Activated naive CD8-positive, alpha-beta T cell treated with anti-CD3 and anti-CD28 coated beads, Interleukin-2, amount 50 U/mL, for 24 hours (primary cell): Measurements from ENCODE around the gene LINGO1.

Source experiments
- ATAC-seq: fragments of 150-1000 bp; cut with Tn5 transposase; one replicate; pipeline ENCODE4 v1.10.0; 2021
- DNase-seq: peaks from one replicate; pipeline ENCODE4 v3.0.0; 2021
- H3K27ac Mint-ChIP-seq: one replicate; pipeline ENCODE4 v1.8.0; 2021; ENCODE audit warnings: mild to moderate bottlenecking, mixed read lengths
- H3K27me3 Mint-ChIP-seq: one replicate; pipeline ENCODE4 v1.8.0; 2021; ENCODE audit warnings: mixed read lengths
- H3K36me3 Mint-ChIP-seq: one replicate; pipeline ENCODE4 v1.8.0; 2021; ENCODE audit warnings: low read depth, mixed read lengths
- H3K4me1 Mint-ChIP-seq: one replicate; pipeline ENCODE4 v1.8.0; 2021; ENCODE audit warnings: mixed read lengths
- H3K4me3 Mint-ChIP-seq: one replicate; pipeline ENCODE4 v1.8.0; 2021; ENCODE audit warnings: mild to moderate bottlenecking, moderate library complexity, mixed read lengths
- H3K9me3 Mint-ChIP-seq: one replicate; pipeline ENCODE4 v1.8.0; 2021; ENCODE audit warnings: mixed read lengths

Gene LINGO1

DNA sequence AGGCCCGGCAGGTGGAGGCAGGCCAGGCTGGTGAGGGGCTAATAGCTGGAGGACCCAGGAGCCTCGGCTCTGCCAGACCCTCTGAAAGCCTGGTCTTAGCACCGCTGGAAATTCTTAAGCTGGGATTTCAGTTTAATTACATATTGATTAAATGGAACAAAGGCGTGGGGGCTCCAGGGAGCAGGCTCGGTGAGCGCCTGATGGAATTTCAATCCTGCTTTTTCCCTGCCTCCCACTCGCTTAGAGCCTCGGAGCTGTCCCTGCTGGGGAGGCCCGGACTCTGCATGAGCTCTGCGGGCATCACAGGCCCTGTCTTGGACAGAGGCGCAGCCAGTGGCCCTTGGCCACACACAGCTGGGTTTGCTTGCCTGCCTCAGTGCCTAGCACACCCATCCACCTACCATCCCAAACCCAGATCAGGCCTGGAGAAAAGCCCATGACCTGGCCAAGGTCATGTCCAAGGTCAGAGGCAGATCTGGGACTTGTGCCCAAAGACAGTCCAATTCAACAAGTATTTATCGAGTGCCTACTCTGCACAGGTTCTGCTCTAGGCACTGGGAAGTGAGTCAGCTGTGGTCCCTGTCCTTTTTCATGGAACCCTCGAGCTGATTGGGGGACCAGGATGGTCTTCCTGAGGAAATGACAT, 40.6 kb downstream of the LINGO1 start:
- Mint-ChIP-seq H3K4me3 (no peak overlapping the region), H3K4me1 (no peaks in the 10 kb centered on the region), H3K27ac (no peak overlapping the region), H3K36me3 (no peaks in the 10 kb centered on the region), H3K27me3 (peaks cover 2% of the 10 kb centered on the region), H3K9me3 (no peaks in the 10 kb centered on the region)
- DNase-seq (no peak), ATAC-seq (no peak)

GRCh38 chr15:77589839-77590238, 42.9 kb downstream of the LINGO1 start:
- ATAC-seq (peak; percentile 9), DNase-seq (no peak)
- Mint-ChIP-seq H3K27ac (no peak overlapping the region), H3K4me1 (no peaks in the 10 kb centered on the region), H3K4me3 (no peak overlapping the region), H3K9me3 (no peaks in the 10 kb centered on the region), H3K36me3 (no peaks in the 10 kb centered on the region), H3K27me3 (peaks cover 4% of the 10 kb centered on the region)

DNA sequence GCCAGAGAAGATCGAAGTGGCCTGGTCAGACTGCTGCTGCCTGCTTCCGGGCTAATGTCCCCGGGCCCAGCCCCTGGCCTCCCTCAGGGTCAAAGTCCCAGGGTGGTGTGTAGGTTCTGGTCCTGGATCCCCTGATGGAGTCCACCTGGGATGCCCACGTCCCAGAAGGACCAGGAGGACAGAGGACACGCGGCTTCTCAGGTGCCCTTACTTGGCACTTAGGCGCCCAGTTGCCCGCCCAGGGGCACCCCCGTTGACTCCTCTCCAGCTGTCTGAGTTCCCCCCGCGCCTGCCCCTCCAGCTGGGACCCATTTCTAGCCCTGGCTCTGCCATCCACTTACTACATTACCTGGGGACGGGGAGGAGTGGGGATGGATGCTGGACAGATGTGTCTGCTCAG, 44.6 kb downstream of the LINGO1 start:
- H3K27me3 Mint-ChIP-seq = peaks cover 4% of the 10 kb centered on the region
- no peaks in the 10 kb centered on the region for H3K36me3 Mint-ChIP-seq
- DNase-seq (no peak), ATAC-seq (no peak)
- no peak overlapping the region for H3K4me3 Mint-ChIP-seq
- no peaks in the 10 kb centered on the region for H3K9me3 Mint-ChIP-seq
- no peak overlapping the region for H3K27ac Mint-ChIP-seq
- no peaks in the 10 kb centered on the region for H3K4me1 Mint-ChIP-seq

DNA sequence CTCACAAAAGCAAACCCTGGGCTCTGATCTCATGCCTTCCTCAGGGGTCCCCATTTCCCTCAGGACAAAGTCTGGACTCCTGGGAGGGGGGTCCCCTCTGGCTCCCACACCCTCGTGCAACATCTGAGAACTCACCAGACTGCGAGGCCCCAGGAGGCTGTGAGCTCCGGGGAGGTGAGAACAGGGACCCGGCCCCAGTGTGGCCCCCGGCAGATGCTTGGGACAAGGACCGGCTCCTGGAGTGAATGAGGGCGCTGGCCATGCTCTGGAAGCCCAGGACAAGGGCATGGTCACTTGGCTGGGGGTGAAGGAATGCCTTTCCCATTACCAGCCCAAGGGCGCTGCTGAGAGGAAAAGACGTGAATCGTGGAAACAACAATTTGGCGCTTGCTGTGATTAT, 48.0 kb downstream of the LINGO1 start:
- Mint-ChIP-seq H3K4me1 (no peaks in the 10 kb centered on the region), H3K27me3 (peaks cover 3% of the 10 kb centered on the region), H3K9me3 (no peaks in the 10 kb centered on the region), H3K27ac (no peak overlapping the region), H3K4me3 (no peak overlapping the region), H3K36me3 (no peaks in the 10 kb centered on the region)
- no peak for ATAC-seq
- no peak for DNase-seq

- Mint-ChIP-seq H3K36me3 (no peaks in the 10 kb centered on the region), H3K27ac (no peak overlapping the region), H3K9me3 (no peaks in the 10 kb centered on the region), H3K4me1 (no peaks in the 10 kb centered on the region), H3K4me3 (no peak overlapping the region), H3K27me3 (peaks cover 3% of the 10 kb centered on the region)
- ATAC-seq = no peak
- no peak for DNase-seq
Measured at GRCh38 chr15:77584201-77584600, 48.5 kb downstream of the LINGO1 start.

DNA sequence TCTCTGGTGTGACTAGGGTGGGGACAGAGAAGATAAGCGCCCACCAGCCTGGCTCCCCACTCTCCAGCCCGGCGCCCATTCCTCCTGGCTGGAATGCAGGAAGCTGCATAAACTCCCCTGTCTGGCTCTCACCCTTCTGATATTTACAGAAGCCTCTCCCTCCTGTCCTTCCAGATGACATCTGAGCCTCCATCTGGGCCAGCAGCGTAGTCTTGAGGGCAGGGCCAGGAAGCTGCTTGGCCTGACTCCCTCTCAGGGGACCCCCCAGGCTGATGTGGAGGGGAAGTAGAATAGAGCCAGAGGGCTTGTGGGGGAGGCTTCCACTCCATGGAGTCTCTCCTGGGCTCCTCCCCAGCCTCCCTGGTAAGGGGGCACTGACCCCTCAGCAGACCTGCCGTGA, 49.9 kb downstream of the LINGO1 start:
- no peak overlapping the region for H3K4me3 Mint-ChIP-seq
- no peaks in the 10 kb centered on the region for H3K9me3 Mint-ChIP-seq
- no peaks in the 10 kb centered on the region for H3K36me3 Mint-ChIP-seq
- H3K4me1 Mint-ChIP-seq = no peaks in the 10 kb centered on the region
- no peak overlapping the region for H3K27ac Mint-ChIP-seq
- peaks cover 3% of the 10 kb centered on the region for H3K27me3 Mint-ChIP-seq
- no peak for ATAC-seq
- no peak for DNase-seq

DNA sequence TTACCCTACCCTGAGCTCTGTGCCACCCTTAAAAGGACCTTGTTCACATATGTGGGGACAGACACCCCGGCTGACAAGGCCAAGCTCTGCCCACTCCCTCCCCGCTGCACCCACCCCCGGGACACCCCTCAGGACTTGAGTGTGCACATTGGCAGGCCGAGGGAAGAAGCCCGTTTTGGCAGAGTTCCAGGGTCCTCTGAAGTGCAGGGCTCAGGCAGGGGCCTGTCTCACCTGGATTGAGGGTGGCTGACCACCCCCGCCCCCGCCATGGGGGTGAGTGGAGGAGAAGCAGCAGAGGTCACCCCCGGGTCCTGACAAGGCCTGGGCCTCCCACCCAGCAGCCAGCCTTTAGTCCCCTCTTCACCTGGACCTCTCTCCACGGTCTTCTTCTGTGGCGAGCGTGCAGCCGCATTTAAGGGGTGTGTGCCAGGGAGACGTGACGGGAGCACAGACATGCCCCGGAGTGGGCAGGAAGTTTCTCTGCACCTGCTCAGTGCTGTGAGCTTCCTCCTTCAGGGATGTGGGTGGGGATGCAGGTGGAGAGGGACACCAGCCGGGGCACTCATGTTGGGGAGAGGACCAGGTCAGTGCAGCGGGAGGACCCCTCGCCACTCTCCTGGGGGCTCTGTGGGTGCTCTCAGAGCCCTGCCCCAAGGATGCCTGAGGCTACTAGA, 50.7 kb downstream of the LINGO1 start:
- ATAC-seq = no peak
- no peak overlapping the region for H3K27ac Mint-ChIP-seq
- H3K4me3 Mint-ChIP-seq = no peak overlapping the region
- peaks cover 3% of the 10 kb centered on the region for H3K27me3 Mint-ChIP-seq
- H3K36me3 Mint-ChIP-seq = no peaks in the 10 kb centered on the region
- H3K4me1 Mint-ChIP-seq = no peaks in the 10 kb centered on the region
- H3K9me3 Mint-ChIP-seq = no peaks in the 10 kb centered on the region
- DNase-seq = no peak

- Mint-ChIP-seq H3K27ac (no peak overlapping the region), H3K27me3 (peaks cover 3% of the 10 kb centered on the region), H3K4me1 (no peaks in the 10 kb centered on the region), H3K9me3 (no peaks in the 10 kb centered on the region), H3K36me3 (no peaks in the 10 kb centered on the region), H3K4me3 (no peak overlapping the region)
- no peak for DNase-seq
- no peak for ATAC-seq
Measured at GRCh38 chr15:77580996-77581682, 51.6 kb downstream of the LINGO1 start.

- H3K4me3 Mint-ChIP-seq = no peak overlapping the region
- DNase-seq = no peak
- no peaks in the 10 kb centered on the region for H3K36me3 Mint-ChIP-seq
- H3K27me3 Mint-ChIP-seq = no peaks in the 10 kb centered on the region
- H3K9me3 Mint-ChIP-seq = no peaks in the 10 kb centered on the region
- no peak overlapping the region for H3K27ac Mint-ChIP-seq
- H3K4me1 Mint-ChIP-seq = no peaks in the 10 kb centered on the region
- ATAC-seq = no peak
Measured at GRCh38 chr15:77579498-77580188, 53.1 kb downstream of the LINGO1 start.

DNA sequence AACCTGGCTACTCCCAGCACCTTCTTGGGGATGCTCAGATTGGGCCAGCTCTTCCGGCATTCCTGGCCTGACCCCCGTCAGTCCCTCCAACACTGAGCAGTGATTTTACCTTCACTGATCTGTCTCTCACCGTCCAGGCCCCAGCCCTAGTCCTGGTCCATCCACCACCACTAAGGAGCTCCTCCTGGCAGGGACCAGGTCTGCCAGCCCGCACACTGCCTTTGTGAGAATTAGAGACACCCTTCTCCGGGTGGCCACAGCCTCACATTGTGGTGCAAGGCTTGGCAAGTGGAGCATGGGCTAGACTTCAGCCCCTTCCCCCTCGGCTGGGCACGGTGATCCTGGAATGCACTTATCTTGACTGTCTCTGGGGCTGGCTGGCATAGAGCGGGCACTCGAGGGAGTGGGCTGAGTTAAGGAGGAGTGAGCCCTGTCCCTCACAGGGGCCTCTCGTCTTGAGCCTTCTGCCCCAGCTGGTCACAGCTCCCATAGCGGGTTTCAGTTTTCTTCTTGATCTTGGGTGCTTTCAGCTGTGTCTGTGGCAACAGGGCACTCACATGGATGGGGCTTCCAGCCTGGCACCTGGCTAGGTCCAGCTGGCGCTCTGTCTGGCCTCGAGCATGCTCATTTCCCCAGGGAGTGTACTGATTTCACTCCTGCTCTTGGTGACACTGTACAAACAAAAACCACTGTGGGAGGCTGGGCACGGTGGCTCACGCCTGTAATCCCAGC, 53.9 kb downstream of the LINGO1 start:
- H3K4me3 Mint-ChIP-seq = no peak overlapping the region
- no peak for DNase-seq
- H3K4me1 Mint-ChIP-seq = no peaks in the 10 kb centered on the region
- H3K27me3 Mint-ChIP-seq = no peaks in the 10 kb centered on the region
- H3K27ac Mint-ChIP-seq = no peak overlapping the region
- no peaks in the 10 kb centered on the region for H3K9me3 Mint-ChIP-seq
- H3K36me3 Mint-ChIP-seq = no peaks in the 10 kb centered on the region
- no peak for ATAC-seq

- Mint-ChIP-seq H3K27ac (no peak overlapping the region), H3K27me3 (no peaks in the 10 kb centered on the region), H3K4me3 (no peak overlapping the region), H3K4me1 (no peaks in the 10 kb centered on the region), H3K36me3 (no peaks in the 10 kb centered on the region), H3K9me3 (no peaks in the 10 kb centered on the region)
- no peak for ATAC-seq
- no peak for DNase-seq
Measured at GRCh38 chr15:77577366-77577950, 55.3 kb downstream of the LINGO1 start.

DNA sequence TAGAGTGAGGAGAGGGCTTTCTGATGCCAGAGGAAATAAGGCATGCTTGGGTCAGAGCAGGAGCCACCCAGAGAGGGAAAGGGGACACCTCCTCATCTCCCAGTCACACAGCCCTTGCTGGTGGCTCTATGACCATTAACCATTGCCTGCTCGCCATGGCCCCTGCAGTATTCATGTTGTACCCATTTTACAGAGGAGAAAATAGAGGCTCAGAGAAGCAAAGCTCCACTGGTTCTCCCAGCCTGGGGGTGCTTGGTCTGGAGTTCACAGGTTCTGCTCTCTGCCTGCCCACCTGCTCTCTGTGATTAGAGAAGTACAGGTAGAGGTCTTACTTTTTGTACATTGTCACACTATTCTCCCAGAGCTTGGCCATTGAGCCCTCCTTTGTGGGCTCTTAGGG, 56.2 kb downstream of the LINGO1 start:
- H3K4me3 Mint-ChIP-seq = no peak overlapping the region
- no peaks in the 10 kb centered on the region for H3K4me1 Mint-ChIP-seq
- H3K27ac Mint-ChIP-seq = no peak overlapping the region
- no peaks in the 10 kb centered on the region for H3K27me3 Mint-ChIP-seq
- no peak for DNase-seq
- no peak for ATAC-seq
- no peaks in the 10 kb centered on the region for H3K9me3 Mint-ChIP-seq
- H3K36me3 Mint-ChIP-seq = no peaks in the 10 kb centered on the region

GRCh38 chr15:77575203-77575934, 57.3 kb downstream of the LINGO1 start:
- no peak overlapping the region for H3K27ac Mint-ChIP-seq
- no peak for DNase-seq

More at GRCh38 chr15:77575203-77575934, 57.3 kb downstream of the LINGO1 start:
- Mint-ChIP-seq H3K4me3 (no peak overlapping the region), H3K36me3 (no peaks in the 10 kb centered on the region), H3K4me1 (no peaks in the 10 kb centered on the region), H3K9me3 (no peaks in the 10 kb centered on the region), H3K27me3 (no peaks in the 10 kb centered on the region)
- ATAC-seq = no peak
